ENCODE measurements around the gene PPP1R26.

PPP1R26 gene

DNA sequence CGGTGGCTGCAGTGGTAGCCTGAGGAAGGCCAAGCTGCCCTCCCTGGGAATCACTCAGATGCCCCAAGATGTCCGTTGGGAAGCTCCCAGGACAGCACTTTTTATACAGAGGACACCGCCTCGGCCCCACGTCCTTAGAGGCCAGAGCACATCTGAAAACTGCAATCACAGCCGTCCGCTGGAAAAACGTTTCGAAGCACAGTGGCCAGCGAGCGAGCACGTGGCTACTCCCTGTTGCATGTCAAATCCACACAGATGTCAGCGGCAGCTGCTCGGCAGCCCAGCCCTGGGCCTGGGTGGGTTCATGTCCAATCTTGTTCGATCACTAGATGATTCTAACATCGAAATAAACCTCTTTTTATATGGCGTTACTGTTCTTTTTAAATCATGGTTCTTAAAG is 8.9 kb downstream of the PPP1R26 start:
- no peak for DNase-seq

DNA sequence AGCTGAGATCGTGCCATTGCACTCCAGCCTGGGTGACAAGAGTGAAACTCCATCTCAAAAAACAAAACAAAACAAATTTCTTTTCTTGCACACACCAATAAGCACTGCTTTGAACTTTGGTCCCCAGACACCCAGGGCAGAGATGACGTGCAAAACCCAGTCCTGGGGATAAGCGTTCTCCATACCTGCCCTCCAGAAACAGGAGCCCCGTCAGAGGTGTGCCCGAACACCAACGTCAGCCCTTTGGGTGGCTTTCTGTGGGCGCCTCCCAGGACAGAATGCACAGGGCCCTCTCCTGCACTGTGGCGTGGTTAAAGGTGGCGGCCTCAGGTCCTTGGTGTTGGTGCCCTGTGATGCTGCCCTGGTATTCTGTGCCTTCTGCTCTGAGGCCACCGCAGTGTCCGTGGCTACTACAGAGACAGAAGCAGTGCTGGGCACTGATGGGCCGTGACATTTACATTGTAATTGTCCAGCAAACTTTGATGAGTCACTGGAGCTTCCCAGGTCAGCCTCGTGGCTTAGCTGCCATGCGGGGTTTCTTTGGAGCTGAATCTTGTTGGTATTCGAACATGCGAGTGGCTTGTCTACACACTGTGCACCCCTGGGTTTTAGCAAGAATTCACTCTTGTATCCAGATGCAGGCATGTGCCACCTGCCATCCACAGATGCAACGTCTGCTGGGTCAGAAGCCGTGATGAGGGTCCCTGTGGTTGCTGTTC is 9.8 kb downstream of the PPP1R26 start:
- DNase-seq: no peak

DNA sequence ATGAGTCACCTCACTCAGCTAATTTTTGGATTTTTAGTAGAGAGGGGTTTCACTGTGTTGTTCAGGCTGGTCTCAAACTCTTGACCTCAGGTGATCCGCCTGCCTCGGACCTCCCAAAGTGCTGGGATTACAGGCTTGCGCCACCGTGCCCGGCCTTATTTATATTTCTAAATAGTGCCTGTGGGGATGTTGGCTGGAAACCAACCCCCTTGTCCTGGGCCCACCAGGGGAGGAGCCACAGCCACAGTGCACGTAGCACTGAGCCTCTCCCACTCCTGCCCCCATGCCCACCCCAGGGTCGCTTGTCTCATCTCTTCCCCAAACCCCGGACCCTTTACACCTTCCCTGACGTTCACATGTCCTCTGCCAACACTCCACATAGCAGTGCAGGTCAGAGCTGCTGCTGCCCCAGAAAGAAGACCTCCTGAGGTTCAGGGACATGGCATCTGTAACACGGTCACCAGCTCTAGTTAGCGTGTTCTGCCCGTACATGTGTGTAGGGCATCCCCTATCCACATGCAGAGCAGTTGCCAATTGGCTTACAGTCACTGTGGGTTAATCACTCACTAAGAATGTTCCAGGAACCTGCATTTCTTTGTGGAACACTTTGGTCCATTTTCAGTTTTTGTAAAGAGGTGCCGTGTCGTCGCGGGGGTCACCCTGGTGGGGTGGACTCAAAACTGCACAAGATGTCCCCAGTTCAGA is 10.7 kb downstream of the PPP1R26 start:
- no peak for DNase-seq

DNA sequence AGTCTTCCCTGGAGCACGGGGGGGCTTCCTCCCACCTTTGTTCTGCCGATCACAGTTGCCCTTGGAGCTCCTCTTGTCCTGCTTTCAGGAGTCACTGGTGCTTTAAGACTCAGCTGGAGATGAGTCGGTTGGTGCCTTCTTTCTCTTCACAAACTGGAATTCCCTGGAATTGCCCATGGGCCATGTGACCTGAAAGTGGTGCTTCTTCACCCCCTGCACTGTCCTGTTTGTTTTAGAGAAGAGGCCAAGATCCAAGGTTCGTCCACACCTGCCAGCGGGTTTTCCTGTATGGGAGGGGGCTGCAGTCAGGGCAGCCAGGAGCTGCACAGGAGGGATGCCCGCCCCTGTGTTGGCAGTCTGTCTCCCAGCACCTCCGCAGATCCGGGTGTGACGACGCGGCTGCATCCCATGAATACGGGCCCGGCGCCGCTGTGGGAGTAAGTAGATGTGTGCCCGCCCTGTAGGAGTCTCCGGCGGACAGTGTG is 11.4 kb downstream of the PPP1R26 start:
- DNase-seq: no peak

DNA sequence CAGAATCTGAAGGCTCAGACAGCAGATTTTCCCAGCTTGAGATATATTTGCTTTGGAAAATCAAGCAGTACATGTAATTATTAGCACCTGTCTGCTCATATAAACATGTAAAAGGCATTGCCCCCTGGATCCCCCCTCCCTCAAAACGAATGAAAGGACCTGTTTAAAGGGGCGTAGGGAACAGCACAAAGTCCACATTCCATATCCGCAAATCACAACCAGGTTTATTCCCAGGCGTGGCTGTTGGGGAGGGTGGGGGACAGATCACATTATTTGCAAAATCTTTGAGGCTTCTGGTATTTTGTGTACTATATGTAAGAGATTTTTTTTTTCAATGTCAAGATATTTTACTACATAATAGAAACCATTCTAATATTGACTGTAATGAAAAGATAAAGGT is 12.2 kb downstream of the PPP1R26 start:
- DNase-seq: no peak

DNA sequence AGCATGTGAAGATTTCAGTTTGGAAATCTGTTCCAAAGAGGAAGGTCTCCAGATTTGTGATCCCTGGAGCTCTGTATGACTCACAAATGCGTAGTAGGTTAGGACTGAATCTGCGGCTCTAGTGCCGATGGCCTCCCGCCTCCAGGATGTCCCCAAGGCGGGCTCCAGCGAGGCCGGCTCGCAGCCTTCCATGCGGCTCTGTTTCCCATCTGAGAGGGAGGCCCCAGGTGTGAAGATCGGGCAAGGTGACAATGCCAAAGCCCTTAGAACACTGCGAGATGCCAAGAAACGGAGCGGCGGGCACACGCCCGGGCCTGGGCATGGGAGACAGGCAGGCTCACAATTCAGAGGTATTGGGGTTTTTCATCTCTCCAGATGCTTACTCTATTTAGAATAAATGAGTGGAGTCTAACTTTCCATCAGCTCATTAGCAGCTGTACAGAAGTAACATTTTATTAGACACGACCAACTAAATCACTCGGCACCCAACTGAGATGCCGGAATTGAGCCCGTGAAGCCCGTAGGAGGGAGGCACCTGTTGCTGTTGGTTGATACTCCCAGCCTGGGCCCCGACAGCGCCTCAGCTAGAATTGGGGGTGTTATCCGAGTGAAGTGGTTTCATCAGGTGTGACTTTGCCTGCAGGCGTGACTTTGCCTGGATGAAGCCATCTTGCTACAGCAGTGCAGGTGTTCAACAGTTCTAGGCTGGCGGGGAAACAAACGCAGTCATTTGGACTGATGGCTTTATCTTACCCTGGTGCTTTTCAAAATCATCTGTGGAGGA is 13.5 kb downstream of the PPP1R26 start:
- no peak for DNase-seq

DNA sequence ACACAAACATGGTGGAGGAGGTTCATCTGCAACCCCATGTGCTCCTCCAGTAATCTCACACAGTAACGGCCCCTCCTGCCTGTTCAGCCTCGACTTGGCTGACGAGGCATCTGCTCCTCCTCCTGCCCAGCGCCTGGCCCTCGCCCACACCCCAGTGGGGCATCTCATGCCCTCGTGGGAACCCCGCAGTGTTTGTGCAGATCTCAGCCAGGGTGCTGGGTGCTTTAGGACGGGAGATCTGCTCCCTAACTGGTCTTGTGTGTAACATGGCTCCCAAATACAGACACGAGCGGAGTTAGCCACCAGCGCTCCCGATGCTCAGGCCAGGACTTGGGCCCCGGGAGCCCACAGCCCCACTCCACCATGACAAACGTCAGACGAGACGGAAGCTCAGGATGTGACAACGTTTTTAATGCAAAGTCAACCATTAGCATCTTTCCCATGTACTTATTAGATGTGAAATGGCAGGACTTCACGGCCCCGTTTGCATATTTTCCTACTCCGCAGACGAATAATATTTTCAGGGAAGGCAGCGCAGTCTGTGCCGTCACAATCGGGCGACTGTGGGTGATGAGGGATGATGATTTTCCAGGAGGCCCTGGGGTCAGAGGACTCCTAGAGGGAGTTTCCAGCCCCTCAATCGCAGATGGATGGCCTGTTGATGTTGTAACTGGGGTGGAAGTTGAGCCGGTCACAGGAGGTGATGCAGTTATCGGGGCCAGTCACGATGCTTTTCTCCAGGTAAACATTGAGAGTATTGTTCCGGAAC is 15.4 kb downstream of the PPP1R26 start:
- no peak for DNase-seq

DNA sequence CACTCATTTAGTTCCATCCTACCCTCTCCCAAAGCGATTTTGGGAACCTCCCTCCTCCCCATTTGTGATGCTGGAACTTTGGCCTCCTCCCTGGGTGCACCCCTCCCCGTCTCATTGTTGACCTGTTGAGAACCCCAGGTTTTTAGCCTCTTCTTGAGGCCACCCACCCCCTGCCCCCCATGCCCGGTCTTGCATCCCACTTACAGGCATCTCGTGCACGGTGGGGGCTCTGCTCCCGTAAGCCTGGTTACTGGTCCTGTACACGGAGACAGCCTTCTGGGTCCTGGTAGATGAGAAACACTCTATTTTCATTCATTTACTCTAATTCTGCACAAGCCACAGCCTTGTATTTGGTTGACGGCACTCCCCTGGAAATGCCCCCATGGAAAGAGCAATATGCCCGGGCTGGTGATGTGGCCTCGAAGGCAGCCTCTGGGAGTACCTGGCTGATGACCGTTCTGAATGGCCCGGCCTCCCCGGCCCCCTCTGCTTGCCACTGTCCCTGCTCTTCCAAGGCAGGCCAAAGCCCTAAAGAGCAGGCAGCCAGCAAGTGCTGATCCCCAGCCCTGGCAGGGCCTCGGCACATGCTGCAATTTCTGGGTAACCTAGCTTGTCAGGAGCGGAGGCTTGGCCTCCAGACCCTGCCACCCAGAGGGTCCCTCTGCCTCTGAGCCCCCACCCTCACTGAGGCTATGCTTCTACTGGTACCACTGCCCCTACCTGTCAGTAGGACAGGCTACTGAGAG is 19.0 kb downstream of the PPP1R26 start:
- DNase-seq: no peak

DNA sequence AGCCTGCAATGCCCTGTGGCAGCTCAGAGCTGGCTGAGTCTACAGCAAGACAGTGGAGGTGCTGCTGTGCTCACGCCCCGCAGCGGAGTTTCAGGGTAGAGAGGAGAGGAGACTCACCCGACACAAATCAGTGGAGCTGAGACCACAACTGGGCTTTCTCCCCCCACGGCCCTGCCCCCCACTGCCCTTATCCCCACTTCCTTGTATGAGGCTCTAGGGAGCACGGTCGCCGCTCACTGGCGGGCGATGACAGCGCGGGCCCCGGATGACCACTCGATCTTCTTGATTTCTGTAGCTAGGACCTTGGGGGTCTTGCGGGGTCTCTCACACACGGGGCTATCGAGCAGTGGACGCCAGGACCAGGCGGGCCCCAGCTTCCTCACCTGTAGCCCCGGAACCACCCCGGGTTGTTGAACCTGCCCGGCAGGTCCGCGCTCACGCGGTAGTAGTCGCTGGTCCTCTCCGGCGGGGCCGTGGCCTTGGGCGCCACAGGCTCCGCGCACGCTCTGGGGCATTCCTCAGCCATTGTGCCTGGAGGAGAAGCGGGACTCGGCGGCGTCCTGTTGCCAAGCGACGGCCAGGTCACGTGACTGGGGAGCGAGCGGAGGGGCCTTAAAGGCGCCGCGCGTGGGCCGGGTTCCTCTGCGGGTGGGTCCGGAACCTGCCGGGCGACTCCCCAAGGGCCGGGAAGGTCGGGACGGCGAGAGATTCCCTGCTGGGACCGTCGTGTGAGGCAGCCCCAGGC is 19.9 kb downstream of the PPP1R26 start:
- peak; percentile 87 for DNase-seq

DNA sequence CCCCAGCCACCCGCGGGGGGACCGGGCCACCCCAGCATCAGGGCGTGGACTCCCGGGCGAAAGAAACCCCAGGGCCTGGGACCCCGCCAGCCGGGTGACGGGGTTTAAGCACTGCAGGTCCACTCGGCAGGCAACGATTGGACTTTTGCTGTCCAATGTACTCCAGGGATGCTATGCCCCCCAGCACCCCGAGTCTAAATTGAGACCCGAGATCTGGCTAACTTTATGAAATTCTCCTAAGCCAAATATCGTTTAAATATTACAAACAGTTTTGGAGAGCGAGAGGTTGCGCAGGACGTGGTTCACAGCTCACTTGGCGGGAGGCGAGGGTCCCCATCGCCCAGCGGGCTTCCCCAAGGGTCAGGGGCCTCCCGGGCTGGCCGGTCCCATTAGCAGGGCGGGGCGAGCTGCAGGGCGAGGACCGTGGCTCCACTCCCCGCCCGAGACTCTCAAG is 20.5 kb downstream of the PPP1R26 start:
- DNase-seq: no peak

DNA sequence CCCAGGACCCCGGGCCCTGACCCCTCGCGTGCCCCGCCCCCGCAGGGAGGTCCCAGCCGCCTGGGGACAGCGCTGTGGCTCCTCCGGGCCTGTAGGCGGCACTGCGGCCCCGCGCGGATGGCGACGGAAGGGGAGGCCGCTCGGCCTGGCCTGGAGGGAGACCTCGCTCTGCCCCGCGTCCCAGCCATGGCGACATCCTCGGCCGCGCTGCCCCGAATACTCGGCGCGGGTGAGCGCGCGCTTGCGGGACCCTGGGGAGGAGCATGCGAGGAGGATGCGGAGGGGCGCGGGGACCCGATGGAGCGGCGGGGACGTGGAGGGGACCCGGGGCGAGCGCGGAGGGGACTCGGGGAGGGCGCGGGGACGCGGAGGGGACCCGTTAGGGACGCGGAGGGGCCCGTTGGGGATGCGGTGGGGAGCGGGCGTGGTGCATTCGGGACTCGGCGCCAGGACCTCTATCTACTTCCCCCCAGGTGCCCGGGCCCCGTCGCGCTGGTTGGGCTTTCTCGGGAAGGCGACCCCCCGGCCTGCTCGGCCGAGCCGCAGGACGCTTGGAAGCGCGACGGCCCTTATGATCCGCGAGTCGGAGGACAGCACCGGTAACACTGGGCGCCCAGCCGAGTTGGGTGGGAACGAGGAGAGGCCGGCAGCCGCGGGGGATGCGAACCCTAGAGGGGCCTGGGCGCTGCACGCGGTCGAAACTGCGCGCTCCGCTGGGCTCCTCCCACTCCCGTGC is 21.1 kb downstream of the PPP1R26 start, which contains the start of gene MRPS2:
Gene MRPS2, plus strand, starts transcription at position 158 of the 736 bp plus-strand sequence. Its CDS starts 29 bp downstream, at position 187.
- peak; percentile 75 for DNase-seq

DNA sequence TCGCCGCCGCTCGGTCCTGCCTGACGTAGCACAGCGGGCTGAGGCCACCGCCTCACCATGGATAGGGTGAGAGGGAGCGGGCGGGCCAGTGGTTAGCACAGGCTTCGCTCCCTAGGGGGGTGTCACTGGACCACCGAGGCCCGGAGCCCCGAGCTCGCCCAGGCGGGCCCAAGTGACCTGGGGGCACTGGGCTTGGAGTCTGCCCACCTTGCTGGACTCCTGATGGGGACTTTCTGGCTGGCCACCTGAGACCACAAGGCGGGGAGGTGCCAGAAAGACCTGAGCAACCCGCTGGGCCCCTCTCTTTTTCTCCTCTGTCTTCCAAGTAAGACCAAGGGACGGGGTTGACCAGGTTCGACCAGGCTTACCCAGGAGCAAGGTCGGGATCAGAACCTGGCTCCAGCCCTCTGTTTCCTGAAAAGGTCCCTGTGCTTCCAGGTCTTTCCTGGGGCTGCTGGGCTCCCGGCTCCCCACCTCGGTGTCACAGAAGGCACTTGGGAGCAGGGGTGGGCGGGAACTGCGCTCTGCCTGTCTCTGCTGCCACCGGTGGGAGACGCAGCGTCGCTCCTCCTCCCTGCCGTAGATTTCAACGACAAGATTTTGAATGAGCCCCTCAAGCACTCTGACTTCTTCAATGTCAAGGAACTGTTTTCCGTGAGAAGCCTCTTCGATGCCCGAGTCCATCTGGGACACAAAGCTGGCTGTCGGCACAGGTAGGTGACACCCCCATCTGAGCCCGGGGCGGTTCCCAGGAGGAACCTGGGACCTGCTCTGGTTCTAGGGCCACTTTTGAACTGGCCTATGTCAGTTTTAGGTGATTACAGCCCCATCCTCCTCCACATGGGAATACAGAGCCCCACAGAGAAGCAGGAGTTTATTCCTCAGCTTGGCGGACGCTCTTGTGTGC is 21.9 kb downstream of the PPP1R26 start:
- DNase-seq: no peak

DNA sequence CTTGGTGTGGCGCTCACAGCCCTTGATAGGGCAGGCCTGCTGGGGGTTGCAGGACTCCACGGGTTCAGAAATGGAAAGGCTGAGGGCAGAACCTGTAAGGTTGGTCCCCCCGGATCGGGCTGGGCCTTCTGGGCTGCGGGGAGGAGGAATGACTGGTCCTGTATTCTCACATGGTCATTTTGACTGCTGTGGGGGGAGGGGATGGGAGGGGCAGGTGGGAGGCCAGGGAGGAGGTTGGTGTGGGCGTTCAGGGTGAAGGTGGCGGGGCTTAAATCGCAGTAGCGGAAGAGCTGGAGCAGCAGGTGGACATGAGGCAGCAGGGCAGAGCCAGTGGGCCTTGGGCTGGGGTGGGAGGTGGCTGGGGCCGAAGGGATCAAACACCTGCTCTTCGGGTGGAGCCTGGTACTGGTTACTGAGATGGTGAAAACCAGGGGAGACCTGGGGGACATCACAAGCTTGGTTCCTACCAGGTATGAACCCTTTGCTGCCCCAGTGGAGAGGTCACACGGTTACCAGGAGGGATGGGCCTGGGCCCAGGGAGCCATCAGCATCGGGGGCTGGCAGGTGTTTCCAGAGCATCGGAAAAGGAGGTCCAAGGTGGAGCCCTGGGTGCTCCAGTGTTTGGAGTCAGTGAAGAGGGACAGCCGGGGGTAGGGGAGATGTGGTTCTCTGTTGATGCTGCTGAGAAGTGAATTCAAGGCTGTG is 22.7 kb downstream of the PPP1R26 start:
- DNase-seq: no peak

DNA sequence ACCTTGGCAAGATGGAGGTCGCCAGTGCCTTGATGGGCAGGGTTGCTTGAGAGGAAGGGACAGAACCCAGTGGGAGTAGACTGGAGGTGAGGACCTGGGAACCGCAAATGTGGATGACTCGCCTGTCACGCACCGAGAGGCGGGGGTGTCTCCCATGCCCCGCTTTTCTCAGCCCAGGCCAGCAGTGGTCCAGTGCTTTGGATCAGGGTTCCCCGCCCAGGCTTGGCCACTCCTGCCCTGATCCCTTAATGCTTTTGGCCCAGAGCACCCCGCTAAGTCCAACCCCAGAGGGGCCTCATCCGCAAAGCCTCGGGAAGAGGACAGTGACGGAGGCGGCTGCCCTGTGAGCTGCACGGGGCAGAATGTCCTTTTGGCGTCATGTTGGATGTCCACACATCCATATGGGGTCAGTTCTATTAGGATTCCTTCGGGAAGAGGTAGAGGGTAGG is 23.3 kb downstream of the PPP1R26 start:
- no peak for DNase-seq

DNA sequence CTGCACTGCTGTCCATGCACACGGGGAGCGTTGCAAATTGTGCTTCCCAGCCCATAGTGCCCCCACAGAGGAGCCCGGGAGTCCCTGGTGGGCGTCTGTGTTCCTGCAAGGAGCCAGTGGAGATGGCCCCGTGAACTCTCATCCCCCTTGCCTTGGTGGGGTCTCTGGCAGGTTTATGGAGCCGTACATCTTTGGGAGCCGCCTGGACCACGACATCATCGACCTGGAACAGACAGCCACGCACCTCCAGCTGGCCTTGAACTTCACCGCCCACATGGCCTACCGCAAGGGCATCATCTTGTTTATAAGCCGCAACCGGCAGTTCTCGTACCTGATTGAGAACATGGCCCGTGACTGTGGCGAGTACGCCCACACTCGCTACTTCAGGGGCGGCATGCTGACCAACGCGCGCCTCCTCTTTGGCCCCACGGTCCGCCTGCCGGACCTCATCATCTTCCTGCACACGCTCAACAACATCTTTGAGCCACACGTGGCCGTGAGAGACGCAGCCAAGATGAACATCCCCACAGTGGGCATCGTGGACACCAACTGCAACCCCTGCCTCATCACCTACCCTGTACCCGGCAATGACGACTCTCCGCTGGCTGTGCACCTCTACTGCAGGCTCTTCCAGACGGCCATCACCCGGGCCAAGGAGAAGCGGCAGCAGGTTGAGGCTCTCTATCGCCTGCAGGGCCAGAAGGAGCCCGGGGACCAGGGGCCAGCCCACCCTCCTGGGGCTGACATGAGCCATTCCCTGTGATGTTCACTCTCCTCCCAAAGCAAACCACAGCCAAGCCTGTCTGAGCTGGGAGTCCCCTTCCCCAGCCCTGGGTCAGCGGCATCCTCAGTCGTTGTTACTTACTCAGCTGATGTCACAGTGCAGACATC is 24.0 kb downstream of the PPP1R26 start:
- no peak for DNase-seq

DNA sequence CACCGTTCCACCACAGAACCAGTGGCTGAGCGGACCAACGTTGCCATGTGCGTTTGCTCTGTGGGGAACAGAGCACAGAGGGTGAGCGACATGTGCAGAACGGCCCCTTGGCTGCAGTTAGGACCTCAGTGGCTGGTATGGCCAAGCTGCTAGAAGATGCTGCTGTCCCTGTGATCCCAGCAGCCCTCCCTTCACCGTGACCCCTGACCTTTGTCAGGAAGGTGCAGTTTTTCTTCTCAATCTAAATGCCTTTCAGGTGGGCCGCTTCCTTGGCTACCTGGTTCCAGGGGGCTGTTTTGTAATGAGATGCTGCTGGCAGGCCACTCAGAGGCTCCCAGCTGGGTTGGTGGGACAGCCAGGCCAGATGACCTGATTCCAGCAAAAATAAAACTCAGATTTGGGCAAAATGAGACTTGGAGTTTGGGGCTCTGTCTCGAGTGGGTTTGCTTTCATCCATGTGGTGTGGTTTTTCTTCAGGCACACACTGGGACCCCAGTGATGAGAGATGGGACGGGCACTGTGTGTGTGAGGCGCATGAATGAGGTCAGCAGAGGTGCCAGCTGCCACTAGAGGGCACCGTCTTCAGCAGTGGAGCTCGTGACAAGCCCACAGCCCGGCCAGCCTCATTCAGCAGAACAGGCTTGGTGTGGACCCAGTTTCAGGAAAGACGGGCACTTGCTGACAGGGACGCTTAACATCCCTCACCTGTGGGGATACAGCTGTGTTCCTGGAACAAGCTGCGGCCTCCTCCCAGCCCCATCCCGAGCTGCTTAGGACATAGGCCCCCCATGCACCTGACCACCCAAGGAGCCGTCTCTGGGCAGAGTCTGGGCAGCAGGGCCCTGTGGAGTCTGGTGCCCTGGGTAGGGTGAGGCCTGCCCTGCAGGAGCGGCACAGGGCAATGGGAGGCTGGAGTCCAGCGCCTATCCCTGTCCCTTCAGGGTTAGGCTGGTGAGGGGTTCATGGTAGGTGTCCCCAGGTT is 25.0 kb downstream of the PPP1R26 start:
- no peak for DNase-seq
